ENCODE measurements around the gene PCDHGB2. TPM values are rescaled to one million over a fixed set of nuclear protein-coding genes. Genes with fewer than 3 reads are reported as not detected.

PCDHGB2 gene
- total RNA-seq, 4 donors from 2014 or later: 9.2 to 14.0 (median 10.4) TPM

GRCh38 chr5:141320225-141321169 is 39.3 kb upstream of the PCDHGB2 start, which contains the start of gene TAF7:
TSS of gene TAF7 (minus strand) at chr5:141320784. CDS start at chr5:141320044, 740 bp downstream.
- H3K36me3 ChIP-seq: peaks cover 0 to 53% (median 19%) of the 10 kb centered on the region in 3 donors
- peak; percentile 69 to 77 for DNase-seq (ENCODE audit: low spot score in 2 of 2)
- H3K9me3 ChIP-seq: peaks cover 8 to 87% (median 42%) of the 10 kb centered on the region in 4 donors
- H3K27ac ChIP-seq: peak within 1 kb of the TSS; percentile 91 to 97 (median 94)
- H3K4me3 ChIP-seq: peak within 1 kb of the TSS; percentile 41 to 84 (median 66)
- no peaks in the 10 kb centered on the region for H3K27me3 ChIP-seq
- 1 to 2% methylated on average over 51 to 67 of the region's 67 CpGs for WGBS, 2 donors
- H3K4me1 ChIP-seq: peaks cover 0 to 11% (median 7%) of the 10 kb centered on the region in 4 donors
- TF ChIP-seq CTCF (IDR thresholded peaks at IDR 0.05) (peak; percentile 64 to 90 (median 83)), POLR2A (IDR thresholded peaks at IDR 0.05) (peak; percentile 96 to 99), EP300 (IDR thresholded peaks at IDR 0.05) (peak; percentile 70 to 99)

GRCh38 chr5:141322261-141322660 is 37.5 kb upstream of the PCDHGB2 start:
- H3K36me3 ChIP-seq: peaks cover 0 to 42% (median 13%) of the 10 kb centered on the region in 3 donors
- H3K27me3 ChIP-seq: no peaks in the 10 kb centered on the region
- no peak overlapping the region for H3K27ac ChIP-seq
- no peak for DNase-seq (ENCODE audit: low spot score in 2 of 2)
- no peak for TF ChIP-seq POLR2A (IDR thresholded peaks at IDR 0.05)
- 87 to 93% methylated on average over 3 of the region's 3 CpGs for WGBS, 2 donors
- H3K9me3 ChIP-seq: peaks cover 8 to 85% (median 34%) of the 10 kb centered on the region in 4 donors
- H3K4me3 ChIP-seq: no peak overlapping the region
- peaks cover 0 to 11% (median 7%) of the 10 kb centered on the region in 4 donors for H3K4me1 ChIP-seq

- peaks cover 0 to 2% (median under 1%) of the 10 kb centered on the region in 4 donors for H3K4me1 ChIP-seq
- DNase-seq (ENCODE audit: low spot score in 2 of 2): peak in 1 of 2 donors; percentile 23
- 14 to 19% methylated on average over 27 of the region's 27 CpGs for WGBS, 2 donors
- peak in 1 of 2 donors; percentile 52 for TF ChIP-seq EP300 (IDR thresholded peaks at IDR 0.05)
- peak; percentile 12 to 40 for TF ChIP-seq POLR2A (IDR thresholded peaks at IDR 0.05)
- peak; percentile 11 to 57 (median 15) for TF ChIP-seq CTCF (IDR thresholded peaks at IDR 0.05)
- peaks cover 0 to 93% (median 22%) of the 10 kb centered on the region in 4 donors for H3K9me3 ChIP-seq
- H3K4me3 ChIP-seq: peak overlapping the region in 3 of 4 donors; percentile 3 to 47 (median 16)
- no peaks in the 10 kb centered on the region for H3K27me3 ChIP-seq
- peak overlapping the region in 3 of 4 donors; percentile 41 to 69 (median 52) for H3K27ac ChIP-seq
- H3K36me3 ChIP-seq: peaks cover 0 to 30% (median 0%) of the 10 kb centered on the region in 3 donors
Measured at GRCh38 chr5:141326088-141326854, 33.5 kb upstream of the PCDHGB2 start.

GRCh38 chr5:141328231-141328630 is 31.6 kb upstream of the PCDHGB2 start:
- 92 to 93% methylated on average over 8 of the region's 8 CpGs for WGBS, 2 donors
- no peak overlapping the region for H3K27ac ChIP-seq
- H3K4me3 ChIP-seq: no peak overlapping the region
- DNase-seq (ENCODE audit: low spot score in 2 of 2): no peak
- TF ChIP-seq CTCF (IDR thresholded peaks at IDR 0.05) (no peak), EP300 (IDR thresholded peaks at IDR 0.05) (no peak), POLR2A (IDR thresholded peaks at IDR 0.05) (no peak)
- peaks cover 0 to 93% (median 22%) of the 10 kb centered on the region in 4 donors for H3K9me3 ChIP-seq
- no peaks in the 10 kb centered on the region for H3K27me3 ChIP-seq
- no peaks in the 10 kb centered on the region for H3K4me1 ChIP-seq
- H3K36me3 ChIP-seq: peaks cover 0 to 32% (median 0%) of the 10 kb centered on the region in 3 donors

Measured in tibial nerve (tissue), 4 donors.